GM21825 (cell line): Measurements from ENCODE around the gene TNS3.
"Not testable (repeated sequence)": the region's sequence is repeated elsewhere in the genome, so short reads cannot be mapped to it uniquely, and the experiment has no call there.

Experiments
- ATAC-seq: cut with Tn5 transposase; IDR thresholded peaks from one replicate; pipeline ENCODE4 v1.9.1; 2021; ENCODE audit warnings: mild to moderate bottlenecking, moderate library complexity; ENCODE audit not compliant: unreplicated experiment

Gene TNS3

DNA sequence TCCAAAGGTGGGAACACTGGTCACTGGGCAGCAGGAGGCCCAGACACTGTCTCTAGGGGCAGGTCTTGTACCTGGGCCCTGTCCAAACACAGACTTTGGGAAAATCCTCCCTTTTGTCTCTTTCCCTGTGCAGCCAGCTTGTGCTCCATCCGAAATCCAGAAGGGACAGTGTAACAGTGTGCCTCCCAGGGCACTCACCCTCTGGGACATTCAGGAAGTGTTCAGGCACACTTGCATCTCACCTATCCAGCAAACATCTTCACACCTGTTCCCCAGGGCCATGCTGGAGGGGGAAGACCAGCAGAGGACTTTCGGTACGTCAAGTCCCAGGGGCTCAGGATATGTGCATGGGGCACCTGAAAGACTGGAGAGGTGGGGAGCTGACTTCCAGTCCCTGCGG, 38.9 kb downstream of the TNS3 start:
- no peak for ATAC-seq

DNA sequence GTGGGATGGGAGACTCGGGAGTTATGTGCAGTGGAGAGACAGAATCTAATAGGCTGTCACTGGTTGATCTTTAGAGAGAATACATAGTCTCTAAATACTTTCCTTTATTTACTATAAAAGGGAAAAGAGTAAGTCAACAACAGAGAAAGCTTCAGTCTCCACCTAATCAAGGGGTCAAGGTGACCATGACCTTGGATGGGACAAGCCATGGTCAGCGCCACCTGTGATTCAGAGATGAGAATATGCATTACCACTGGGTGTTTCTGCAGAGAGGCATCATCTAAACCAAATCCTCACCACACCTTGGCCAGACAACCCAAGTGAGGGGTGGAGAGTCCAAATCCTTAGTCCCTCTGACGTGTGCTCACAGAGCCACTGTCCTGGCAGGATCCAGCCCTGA, 39.9 kb downstream of the TNS3 start:
- no peak for ATAC-seq

DNA sequence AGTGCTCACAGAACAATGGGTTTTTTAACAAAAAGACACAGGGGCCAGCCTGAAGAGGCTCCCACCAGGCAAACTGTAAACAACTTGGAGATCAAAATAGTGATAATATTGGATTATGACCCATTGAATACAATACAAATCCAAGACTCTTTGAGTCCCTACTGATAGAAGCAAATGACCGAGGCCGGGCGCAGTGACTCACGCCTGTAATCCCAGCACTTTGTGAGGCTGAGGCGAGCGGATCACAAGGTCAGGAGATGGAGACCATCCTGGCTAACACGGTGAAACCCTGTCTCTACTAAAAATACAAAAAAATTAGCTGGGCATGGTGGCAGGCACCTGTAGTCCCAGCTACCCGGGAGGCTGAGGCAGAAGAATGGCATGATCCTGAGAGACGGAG, 40.4 kb downstream of the TNS3 start:
- not testable (repeated sequence) for ATAC-seq

DNA sequence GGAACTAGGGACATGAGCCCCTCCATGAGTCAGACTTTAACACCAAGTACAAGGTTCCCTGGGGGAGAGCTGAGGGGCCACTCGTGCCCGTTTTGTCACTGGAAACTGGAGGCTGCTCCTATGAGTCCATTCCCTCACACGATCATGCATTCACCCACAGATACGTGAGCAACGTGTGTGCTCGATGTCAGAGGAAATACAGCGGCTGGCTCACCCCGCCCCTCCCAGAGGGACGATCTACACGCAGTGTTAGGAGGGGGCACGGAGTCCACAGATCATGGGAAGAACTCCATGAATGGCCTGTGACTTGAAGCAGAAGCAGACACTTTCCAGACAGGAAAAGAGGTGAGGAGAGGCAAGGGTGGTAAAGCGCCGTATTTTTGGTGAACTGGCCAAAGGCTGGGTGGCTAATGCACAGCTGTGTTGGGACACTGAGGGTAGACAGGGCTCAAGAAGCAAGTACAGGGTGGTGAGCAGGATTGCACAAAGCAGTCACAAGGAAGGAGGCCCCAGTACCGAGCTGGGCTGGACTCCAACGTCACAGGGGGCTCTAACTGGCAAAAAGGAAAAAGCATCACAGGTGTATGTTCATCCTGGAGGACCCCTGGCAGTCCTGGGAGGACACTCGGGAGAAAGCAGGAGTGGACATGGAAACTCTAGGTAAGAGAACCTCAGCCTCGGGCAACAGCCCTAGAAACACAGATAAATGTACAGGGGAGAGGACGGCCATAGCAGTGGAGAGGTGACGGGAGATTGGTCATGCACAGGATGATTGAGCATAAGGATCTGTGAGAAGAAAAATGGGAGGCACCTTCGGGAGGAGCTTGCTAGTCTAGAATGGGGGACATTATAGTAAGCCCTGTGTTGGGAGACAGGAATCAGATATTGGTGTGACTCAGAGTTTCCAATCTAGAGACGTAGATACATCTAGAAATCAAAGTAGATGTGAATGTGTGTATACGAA, 41.2 kb downstream of the TNS3 start:
- no peak for ATAC-seq

DNA sequence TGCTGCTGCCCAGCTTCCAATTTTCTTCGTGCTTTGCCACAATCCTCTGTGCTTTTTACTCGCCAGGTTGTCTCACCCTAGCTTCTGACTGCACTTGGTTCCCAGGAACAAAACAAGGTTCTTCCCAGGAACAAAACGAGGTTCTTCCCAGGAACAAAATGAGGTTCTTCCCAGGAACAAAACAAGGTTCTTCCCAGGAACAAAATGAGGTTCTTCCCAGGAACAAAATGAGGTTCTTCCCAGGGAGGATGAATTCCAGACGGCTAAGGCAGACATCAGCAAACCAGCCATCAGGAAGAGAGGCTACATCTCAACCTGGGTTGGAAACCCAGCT, 41.9 kb downstream of the TNS3 start:
- ATAC-seq, result no peak

DNA sequence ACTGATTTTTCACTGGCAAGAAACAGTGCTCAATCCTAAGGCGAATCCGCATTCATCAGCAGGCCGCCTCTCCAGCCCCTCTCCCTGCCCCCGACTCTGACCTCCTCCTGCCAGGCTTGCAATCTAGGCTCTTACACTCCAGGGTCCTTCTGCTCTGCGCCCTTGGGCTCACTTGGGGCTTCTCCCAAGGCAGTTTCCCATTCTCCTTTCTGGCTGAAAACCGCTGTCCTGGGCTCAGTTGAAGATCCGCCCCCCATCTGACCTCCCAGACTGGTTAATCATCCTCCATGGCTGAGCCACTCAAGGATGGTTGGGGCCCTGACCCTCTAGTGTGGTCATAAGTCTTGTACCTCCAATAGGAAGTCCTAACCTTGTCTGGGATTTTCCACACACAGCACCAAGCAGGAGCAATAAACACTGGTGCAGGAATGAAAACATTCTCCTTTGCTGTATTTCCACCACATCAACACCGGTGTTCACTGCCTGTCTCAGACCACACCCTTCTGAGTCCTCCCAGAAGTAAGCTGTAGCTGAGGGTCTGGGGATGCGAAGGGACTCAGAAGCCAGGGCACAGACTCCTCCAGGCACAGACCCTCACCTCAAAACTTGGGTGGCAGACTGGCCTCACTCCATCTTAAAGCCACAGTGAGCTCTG, 42.4 kb downstream of the TNS3 start:
- no peak for ATAC-seq

DNA sequence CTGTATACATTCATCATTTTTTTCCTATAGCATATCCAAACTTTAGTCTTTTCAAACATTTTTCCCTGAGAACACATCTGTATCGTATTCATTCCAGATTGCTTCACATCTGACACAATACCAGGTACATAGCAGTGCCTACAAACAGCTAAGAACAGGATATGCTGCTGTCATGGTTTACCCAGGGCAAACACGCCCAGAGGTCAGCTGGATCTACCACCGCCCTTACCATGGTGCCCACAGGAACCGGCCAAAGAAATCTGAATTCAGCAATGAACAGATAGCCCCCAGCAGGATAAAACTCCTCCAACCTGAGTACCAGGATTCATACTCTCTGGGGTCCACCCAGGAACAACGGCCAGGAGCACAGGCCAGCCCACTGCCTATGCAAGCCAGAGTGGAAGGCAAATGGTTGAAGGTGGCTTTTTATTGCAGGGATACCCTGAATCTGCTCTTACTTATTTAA, 43.0 kb downstream of the TNS3 start:
- no peak for ATAC-seq

DNA sequence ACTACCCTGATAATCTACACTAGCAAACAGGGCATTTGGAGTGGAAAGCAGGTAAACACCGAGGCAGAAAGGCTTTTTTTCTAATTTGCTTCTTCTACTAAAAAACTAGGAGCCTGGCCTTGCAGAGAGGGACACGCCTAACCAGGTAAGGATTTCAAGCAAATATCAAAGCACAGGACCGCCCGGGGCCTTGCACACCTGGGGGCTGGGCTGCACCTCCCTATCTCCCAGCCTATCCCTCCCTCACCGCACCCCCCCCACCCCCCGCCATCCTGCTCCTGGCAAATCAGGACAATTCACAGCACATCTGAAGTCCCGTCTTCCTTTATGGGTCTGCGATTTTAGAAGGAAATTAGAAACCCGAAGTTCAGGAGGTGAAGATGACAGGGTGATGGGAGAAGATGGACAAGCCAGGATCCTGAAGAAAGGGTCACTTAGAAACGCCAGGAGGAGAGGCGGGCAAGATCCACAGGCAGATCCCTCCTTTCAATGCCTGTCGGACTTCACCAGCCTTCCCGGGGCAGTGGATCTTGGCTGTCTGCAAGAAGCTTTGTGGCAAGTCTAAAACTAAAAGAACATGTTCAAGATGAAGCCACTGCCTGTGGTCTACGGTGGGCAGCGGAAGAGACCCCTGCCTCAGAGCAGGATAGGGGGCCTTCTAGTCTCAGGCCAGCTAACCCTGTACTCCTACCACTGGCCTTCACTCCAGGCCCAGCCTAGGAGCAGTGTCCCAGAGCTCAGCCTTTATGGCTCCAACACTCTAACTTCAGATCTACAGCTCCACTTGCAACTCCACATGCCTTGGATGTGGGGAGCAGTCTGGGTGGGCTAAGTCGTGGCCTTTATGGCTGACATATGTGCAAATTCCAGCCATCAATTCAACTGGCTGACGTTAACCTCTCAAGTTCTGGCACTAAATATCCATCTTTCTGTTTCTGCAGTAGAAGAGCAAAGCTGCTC, 43.9 kb downstream of the TNS3 start:
- no peak for ATAC-seq

DNA sequence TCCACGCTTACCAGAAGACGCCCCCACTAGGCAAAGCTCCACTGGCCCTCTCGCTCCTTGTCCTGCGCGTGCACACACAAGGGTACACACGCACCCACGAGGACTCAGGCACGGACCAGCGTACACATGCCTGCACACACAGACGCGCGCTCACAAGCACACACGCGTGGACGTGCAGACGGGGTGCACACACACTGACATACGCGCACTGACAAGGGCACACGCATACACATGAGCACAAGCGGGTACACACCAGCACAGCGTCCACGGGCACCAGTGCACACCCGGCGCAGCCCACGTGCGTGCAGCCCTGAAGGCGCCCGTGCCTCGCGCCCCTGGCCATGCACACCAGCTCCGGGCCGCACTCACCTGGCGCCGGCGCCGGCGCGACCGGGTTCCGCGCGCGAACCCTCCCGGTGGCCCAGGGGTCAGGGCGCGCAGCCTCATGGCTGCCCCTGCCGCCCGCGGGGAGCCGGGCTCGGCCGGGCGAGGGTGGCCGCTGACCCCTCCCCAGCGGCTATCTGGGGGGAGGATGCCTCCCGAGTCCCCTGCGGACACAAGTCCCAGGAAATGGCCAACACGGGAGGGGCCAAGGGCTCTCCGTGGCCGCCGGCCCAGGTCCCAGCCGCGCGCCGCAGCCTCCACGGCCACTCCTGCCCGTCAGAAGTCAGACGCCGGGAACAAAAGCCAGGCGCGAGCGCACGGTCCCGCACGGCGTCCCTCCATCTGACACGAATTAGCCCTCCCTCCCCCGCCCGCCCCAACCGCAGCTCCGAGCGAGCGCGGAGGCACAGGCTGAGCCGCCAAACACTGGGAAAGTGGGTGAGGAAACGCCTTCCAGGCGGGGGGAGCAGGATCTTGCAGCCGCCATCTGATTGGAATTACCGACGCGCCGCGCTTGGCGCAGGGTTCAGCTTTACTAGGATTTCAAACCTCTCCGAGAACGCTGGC, 45.0 kb downstream of the TNS3 start:
- ATAC-seq, result no peak

DNA sequence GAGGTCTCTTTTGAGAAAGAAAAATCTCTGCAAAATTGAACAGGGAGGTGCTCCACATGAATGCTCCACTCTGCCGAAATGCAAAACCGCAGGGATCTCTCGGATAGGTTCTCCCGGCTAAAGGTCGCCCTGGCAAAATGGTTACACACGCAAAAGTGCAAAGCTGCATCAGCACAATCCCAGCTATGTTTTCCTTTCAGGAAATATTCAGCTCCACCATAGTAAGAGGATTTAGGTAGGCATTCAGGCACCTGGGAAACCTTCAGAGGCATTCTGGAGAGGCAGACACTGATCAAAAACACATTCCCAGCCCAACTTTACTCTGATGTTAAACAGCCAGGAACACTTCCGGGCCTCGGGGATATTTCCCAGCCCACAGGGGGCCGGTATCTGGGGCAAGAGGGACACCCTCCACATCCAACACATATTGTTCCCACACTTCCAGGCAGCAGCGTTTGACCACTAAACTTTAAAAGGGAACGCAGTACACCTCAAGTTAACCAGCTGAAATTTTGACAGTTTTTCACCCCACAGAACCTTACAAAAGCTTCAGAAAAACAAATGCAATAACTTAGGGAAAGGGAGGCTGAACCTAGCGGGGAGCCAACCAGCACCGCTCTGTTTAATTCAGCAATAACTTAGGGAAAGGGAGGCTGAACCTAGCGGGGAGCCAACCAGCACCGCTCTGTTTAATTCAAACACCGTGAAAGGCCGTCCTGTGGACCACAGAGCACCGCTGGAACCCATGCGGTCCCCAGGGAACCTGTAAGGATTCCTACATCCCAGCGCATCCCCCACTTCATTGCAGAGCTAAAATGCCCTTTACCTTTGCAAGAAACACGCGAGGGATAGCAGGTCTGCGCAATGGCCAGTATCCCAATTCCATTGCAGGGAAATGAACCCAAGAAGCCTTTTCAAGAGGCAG, 45.9 kb downstream of the TNS3 start:
- no peak for ATAC-seq

DNA sequence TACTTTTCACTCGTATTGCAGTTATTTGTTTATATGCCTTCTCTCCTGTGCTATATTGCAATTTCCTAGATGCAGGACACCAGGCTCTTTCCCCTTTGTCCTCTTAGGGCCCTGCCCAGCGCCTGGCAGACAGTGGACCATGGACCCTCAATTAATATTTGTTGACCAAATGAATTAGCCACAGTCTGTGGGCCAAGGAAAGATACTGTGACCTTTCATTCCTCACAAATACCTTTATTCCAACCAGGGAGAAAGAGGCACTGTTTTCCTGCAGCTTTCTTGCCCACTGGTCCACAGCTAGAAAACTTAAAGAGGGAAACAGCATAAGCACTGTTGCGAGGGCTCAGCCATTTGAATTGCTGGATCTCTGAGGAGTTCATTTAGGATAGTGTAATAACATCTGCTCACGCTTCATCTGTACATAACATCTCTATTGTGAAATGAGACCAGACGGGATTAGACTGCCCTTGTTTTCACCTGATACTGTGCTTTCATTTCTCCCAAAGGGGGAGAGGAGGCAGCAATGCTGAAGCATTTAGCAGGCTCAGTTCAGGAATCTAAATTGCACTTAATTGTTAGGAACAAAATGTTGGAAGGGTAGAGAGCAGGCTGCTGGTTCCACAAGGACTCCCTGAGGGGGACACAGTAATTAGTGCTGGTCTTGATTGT, 46.7 kb downstream of the TNS3 start:
- ATAC-seq, result no peak

DNA sequence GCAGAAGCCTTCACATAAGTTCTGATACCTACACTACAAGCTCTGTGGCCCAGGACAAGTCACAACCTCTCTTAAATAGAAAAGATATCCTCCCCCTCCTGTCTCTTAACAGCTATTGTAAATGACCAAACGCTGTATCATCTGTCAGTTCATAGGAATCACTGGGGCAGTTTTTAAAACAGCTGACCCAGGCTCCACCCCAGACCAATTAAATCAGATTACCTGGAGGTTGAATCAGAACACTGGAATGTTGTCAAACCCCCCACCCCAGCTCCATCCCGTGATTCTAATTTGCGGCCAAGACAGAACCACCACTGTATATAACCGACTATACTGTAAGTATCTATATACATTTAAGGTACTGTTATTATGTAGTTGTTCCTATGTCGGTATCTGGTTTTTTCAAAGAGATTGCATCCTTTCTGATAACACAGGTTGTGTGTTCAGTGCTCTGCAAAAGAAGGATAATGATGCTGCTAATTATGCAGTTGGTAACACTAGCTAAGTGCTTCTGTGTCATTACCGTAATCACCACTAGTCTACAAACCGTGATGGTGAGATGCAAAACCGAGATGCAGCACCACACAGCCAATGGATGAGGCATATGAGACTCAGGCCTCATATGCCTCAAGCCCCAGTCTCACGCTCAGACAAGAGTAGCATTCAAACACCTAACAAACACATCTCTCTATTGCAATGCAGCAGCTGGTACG, 47.4 kb downstream of the TNS3 start:
- ATAC-seq, result no peak

DNA sequence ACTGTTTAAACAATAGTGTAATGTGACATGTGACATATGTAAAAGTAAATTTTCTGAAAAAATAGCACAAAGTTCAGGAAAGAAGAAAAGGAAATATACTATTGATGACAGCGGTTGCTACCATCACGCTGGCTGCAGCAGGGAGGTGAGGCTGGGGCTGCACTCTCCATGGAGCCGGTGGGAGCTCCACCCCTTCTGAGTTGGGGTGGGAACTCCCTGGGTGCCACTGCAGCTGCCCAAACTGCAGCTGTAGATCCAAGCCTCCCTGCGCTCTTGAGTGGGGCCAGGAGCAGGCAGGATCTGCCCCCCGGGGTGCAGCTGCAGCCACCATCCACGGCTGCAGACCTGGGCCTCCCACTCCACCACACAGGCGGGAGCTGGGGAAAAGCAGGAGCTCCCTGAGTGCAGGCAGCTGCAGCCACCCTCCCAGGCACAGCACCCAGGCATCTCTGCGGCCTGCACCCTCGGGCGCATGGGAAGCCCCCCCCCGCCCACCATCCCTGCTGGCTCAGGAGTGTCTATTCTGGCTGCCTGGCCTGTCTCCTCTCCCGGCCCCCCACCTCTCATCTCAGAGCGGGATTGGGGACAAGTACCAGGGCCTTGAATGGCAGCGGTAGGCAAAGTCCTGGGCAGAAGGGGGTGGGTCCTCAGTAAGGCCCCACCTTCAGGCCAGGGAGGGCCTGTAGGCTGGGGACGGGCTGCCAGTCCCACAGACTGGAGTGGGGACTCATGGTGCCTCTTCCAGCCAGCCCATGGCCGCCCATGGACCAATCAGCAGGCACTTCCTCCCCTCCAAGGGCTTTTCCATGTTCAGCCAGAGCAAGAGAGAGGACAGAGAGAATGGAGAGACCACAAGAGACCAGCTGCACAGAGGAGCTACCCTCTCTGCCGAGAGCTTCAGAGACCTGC, 50.1 kb downstream of the TNS3 start:
- ATAC-seq, result no peak

DNA sequence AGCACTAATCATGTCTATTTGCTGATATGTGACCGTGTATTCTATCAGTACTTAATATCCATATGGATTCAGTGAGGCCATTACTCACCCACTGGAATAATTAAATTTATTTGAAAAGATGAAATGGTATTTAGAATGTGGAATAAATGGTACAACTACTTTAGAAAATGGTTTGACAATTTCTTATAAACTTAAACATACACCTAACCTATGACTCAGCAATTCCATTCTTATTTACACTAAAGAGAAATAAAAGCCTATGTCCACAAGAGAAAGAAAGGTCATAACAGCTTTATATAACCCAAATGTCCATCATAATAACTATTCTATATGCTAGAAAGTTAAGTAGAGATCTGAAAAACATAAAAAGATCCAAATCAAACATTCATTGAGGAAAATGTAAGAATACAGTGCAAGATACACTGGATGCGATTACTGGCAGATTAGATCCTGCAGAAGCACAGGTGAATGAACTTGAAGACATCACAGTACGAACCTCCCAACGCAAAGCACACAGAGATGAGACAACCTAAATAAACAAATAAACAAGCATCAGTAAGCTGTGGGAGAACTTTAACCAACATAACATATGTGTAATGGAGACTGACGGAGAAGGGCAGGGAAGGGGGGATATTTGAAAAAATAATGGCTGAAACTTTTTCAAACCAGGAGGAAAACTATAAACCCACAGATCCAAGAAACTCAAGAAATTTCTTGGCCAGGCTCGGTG, 51.9 kb downstream of the TNS3 start:
- ATAC-seq, result no peak

DNA sequence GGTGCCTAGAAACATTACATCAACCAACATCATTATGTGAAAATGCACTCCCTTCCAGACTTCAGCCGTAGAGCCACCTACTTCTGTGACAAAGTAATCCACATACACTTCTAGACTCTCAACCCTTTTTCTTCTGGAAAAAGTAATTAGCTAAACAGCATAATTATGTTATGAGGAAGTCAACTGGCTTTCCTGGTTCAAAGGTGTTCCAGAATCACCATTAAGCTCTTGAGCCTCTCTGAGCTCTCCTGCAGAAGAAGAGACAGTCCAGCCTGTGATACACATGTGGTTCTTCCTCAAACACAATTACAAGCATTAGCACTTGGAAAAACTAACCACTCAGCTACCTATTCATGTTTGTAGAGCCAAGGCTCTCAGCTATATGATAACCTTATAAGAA, 52.5 kb downstream of the TNS3 start:
- no peak for ATAC-seq

DNA sequence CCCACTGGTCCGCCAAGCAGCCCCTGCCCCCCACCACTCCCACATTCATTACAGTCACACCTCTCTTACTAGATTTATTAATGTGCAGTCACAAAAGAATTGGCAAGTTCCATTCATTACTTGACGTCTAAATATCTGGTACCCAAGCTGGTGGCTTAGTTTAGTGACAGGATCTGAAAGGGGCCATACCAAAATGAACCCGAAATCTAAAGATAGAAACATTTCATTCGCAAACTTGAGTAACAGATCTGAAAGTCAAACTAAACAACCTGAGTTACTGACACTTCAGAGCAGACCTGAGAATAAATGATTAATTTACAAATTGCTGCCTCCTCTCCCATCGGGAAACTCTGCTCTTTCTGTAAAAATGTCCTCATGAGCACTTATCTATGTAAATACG, 53.4 kb downstream of the TNS3 start:
- ATAC-seq, result no peak
